ENCODE results near the gene DGCR8. TPM values are rescaled to one million over a fixed set of nuclear protein-coding genes. Genes with fewer than 3 reads are reported as not detected.

The DGCR8 gene
- total and polyA plus RNA-seq, 2 donors from 2014 or later, result 12.2 to 40.1 TPM

DNA sequence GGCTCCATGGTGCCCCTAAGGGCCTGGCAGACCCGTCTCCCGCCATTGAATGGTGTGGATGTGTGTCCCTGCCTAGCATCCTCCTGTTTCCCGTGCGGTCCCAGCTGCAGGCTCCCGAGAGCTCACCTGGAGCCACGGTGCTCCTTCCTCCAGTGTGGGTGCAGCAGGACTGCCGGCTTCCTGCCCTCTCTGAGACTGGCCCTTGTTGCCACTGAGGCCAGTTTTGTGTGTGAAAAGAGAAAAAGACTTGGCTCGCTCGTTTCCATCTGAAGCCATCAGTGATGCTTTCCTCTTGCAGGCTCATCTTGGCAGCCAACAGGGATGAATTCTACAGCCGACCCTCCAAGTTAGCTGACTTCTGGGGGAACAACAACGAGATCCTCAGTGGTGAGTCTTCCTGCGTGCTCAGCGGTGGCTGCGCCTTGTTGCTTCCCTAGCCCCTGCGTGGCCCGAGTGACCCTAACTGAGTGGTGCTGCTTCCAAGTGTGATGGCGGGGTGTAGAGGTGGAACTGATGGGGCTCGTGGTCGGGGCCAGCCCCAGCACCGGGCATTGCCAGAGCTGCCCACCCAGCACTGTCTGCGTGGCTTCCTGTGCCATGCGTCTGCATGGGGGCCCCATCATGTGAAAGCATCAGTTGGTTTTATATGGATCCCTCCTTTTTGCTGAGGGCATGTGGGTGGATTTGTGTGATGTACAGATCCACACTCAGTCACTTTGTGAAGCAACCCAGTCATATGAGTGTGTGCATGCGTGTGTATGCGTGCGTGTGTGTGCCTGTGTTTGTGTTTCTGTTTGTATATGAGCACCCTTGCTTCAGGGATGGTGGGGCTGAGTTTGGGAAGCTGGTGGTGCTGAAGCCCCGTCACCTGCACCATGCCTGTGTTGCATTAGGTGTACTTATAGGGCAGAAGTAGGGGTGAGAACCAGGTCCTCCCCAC is 36.7 kb upstream of the DGCR8 start:
- peaks cover 0 to 16% (median 10%) of the 10 kb centered on the region in 3 donors for H3K36me3 ChIP-seq (ENCODE audit: control insufficient read depth in 2 of 3, insufficient read depth in 3 of 3, low read length in 3 of 3)
- no peaks in the 10 kb centered on the region for H3K9me3 ChIP-seq (ENCODE audit: control insufficient read depth in 2 of 3, insufficient read depth in 1 of 3, low read length in 3 of 3)
- no peak for DNase-seq
- intact Hi-C loops (cut with DNase I), result no loop called here
- no peaks in the 10 kb centered on the region for H3K27me3 ChIP-seq (ENCODE audit: control insufficient read depth, insufficient read depth, low read length)
- H3K4me1 ChIP-seq (ENCODE audit: control insufficient read depth in 2 of 3, insufficient read depth in 2 of 3, low read depth in 1 of 3, low read length in 3 of 3), result no peaks in the 10 kb centered on the region
- H3K4me3 ChIP-seq (ENCODE audit: low read length in 3 of 3), result no peak overlapping the region
- TF ChIP-seq, protein P1, sequence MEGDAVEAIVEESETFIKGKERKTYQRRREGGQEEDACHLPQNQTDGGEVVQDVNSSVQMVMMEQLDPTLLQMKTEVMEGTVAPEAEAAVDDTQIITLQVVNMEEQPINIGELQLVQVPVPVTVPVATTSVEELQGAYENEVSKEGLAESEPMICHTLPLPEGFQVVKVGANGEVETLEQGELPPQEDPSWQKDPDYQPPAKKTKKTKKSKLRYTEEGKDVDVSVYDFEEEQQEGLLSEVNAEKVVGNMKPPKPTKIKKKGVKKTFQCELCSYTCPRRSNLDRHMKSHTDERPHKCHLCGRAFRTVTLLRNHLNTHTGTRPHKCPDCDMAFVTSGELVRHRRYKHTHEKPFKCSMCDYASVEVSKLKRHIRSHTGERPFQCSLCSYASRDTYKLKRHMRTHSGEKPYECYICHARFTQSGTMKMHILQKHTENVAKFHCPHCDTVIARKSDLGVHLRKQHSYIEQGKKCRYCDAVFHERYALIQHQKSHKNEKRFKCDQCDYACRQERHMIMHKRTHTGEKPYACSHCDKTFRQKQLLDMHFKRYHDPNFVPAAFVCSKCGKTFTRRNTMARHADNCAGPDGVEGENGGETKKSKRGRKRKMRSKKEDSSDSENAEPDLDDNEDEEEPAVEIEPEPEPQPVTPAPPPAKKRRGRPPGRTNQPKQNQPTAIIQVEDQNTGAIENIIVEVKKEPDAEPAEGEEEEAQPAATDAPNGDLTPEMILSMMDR (IDR thresholded peaks at IDR 0.05; ENCODE audit: borderline replicate concordance, extremely low read depth, insufficient read depth), result no peak
- FAIRE-seq, result no peak
- no peak overlapping the region for H3K9ac ChIP-seq (ENCODE audit: low read length in 3 of 3)
- H3K27ac ChIP-seq (ENCODE audit: low read depth in 2 of 2, low read length in 2 of 2), result no peak overlapping the region

GRCh38 chr22:20043997-20044342 is 36.1 kb upstream of the DGCR8 start:
- no peak for DNase-seq
- Histone ChIP-seq H3K9ac (ENCODE audit: low read length in 3 of 3) (no peak overlapping the region), H3K9me3 (ENCODE audit: control insufficient read depth in 2 of 3, insufficient read depth in 1 of 3, low read length in 3 of 3) (no peaks in the 10 kb centered on the region), H3K4me1 (ENCODE audit: control insufficient read depth in 2 of 3, insufficient read depth in 2 of 3, low read depth in 1 of 3, low read length in 3 of 3) (no peaks in the 10 kb centered on the region), H3K36me3 (ENCODE audit: control insufficient read depth in 2 of 3, insufficient read depth in 3 of 3, low read length in 3 of 3) (peaks cover 0 to 16% (median 10%) of the 10 kb centered on the region in 3 donors), H3K27ac (ENCODE audit: low read depth in 2 of 2, low read length in 2 of 2) (no peak overlapping the region), H3K27me3 (ENCODE audit: control insufficient read depth, insufficient read depth, low read length) (no peaks in the 10 kb centered on the region), H3K4me3 (ENCODE audit: low read length in 3 of 3) (no peak overlapping the region)
- intact Hi-C loops (cut with DNase I), result no loop called here
- TF ChIP-seq, protein P1 (IDR thresholded peaks at IDR 0.05; ENCODE audit: borderline replicate concordance, extremely low read depth, insufficient read depth), result no peak
- no peak for FAIRE-seq

- H3K9me3 ChIP-seq (ENCODE audit: control insufficient read depth in 2 of 3, insufficient read depth in 1 of 3, low read length in 3 of 3), result no peaks in the 10 kb centered on the region
These were observed 35.4 kb upstream of the DGCR8 start for GRCh38 chr22:20044495-20045151.

More at GRCh38 chr22:20044495-20045151, 35.4 kb upstream of the DGCR8 start:
- Histone ChIP-seq H3K36me3 (ENCODE audit: control insufficient read depth in 2 of 3, insufficient read depth in 3 of 3, low read length in 3 of 3) (peaks cover 0 to 16% (median 9%) of the 10 kb centered on the region in 3 donors), H3K9ac (ENCODE audit: low read length in 3 of 3) (no peak overlapping the region), H3K27me3 (ENCODE audit: control insufficient read depth, insufficient read depth, low read length) (no peaks in the 10 kb centered on the region), H3K4me1 (ENCODE audit: control insufficient read depth in 2 of 3, insufficient read depth in 2 of 3, low read depth in 1 of 3, low read length in 3 of 3) (no peaks in the 10 kb centered on the region), H3K27ac (ENCODE audit: low read depth in 2 of 2, low read length in 2 of 2) (no peak overlapping the region), H3K4me3 (ENCODE audit: low read length in 3 of 3) (no peak overlapping the region)
- FAIRE-seq (no peak), DNase-seq (no peak)
- TF ChIP-seq, protein P1 (IDR thresholded peaks at IDR 0.05; ENCODE audit: borderline replicate concordance, extremely low read depth, insufficient read depth), result no peak
- intact Hi-C loops (cut with DNase I), result no loop called here

All from kidney (tissue), 14 donors.